ENCODE measurements around the gene FBXO46. TPM values are rescaled to one million over a fixed set of nuclear protein-coding genes. Genes with fewer than 3 reads are reported as not detected.
"Not testable (repeated sequence)": the region's sequence is repeated elsewhere in the genome, so short reads cannot be mapped to it uniquely, and the experiment has no call there.

The FBXO46 gene
- polyA plus RNA-seq, 3 donors: 17.1 to 24.0 (median 18.6) TPM

GRCh38 chr19:45691516-45692186 is 39.0 kb downstream of the FBXO46 start, which contains the start of gene SNRPD2:
SNRPD2 (minus strand) TSS chr19:45691953; CDS start chr19:45691888, 65 bp downstream.
- peak; percentile 95 for DNase-seq

GRCh38 chr19:45687599-45687998 is 43.1 kb downstream of the FBXO46 start:
- no peak for DNase-seq

DNA sequence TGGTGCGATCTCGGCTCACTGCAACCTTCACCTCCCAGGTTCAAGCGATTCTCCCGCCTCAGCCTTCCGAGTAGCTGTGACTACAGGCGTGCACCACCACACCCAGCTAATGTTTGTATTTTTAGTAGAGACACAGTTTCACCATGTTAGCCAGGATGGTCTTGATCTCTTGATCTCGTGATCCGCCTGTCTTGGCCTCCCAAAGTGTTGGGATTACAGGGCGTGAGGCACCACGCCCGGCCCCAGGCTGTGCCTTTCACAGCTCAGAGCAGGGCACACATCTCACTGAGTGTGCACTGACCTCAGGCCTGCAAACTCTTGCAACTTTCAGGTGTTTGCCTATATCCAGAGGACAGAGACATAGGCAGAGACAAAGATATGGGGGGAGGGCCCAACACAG is 45.7 kb downstream of the FBXO46 start:
- not testable (repeated sequence) for DNase-seq

DNA sequence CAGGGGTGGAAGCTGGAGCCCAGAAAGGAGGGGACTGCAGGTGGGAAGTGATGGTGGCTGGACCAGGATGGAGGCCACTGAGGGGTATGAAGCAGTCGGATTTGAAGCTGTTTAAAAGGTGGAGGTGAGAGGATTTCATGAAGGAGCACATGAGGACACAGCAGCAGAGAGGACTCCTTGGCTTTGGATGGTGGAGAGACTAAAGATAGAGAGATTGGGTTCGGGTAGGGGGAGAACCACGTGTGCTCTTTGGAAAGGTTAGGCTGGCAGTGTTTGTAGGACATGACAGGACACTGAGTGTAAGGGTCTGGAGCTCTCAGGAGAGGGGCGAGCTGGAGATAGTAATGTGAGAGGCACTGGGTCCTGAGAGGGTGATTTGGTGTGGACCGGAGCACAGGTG is 47.8 kb downstream of the FBXO46 start:
- DNase-seq: no peak

GRCh38 chr19:45682117-45682516 is 48.6 kb downstream of the FBXO46 start:
- DNase-seq: no peak

DNA sequence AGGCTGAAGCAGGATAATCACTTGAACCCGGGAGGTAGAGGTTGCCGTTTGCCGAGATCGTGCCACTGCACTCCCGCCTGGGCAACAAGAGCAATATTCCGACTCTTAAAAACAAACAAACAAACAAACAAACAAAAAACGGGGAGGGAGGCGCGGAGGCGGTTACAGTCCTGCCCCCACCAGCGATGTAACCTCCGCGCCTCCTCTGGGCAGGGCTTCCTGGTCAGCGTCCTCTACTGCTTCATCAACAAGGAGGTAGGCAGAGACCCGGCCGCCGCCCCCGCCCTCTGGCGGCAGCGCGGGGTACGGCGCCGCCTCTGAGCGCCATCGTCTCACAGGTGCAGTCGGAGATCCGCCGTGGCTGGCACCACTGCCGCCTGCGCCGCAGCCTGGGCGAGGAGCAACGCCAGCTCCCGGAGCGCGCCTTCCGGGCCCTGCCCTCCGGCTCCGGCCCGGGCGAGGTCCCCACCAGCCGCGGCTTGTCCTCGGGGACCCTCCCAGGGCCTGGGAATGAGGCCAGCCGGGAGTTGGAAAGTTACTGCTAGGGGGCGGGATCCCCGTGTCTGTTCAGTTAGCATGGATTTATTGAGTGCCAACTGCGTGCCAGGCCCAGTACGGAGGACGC is 49.2 kb downstream of the FBXO46 start:
- DNase-seq: peak; percentile 77

DNA sequence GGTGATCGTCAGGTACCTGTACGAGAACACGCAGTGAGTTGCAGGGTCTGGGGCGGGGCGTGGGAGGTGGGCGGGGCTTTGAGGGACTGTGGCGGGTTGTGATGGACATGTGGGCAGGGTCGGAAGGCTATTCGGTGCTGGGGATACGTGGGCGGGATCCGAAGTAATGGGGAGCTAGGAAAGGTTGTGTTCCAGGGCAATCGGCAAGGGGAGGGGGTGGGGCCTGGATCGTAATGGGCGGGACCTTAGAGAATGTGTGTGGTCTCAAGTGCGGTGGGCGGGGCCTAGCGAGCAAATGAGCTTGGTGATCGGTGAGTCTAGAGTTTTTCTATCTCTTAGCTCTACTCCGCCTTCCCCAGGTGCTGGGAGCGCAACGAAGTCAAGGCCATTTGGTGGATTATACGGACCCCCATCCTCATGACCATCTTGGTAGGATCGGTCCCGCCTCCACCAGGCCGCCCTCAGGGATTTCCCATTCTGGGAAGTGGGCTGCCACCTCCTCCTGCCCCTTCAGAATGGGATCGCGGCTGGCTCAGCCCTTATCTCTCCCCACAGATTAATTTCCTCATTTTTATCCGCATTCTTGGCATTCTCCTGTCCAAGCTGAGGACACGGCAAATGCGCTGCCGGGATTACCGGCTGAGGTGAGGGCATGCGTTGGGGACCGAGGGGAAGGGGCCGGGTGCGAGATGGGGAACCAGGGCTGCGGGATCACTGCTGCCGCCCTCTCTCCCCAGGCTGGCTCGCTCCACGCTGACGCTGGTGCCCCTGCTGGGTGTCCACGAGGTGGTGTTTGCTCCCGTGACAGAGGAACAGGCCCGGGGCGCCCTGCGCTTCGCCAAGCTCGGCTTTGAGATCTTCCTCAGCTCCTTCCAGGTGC is 53.1 kb downstream of the FBXO46 start:
- DNase-seq: peak; percentile 79

DNA sequence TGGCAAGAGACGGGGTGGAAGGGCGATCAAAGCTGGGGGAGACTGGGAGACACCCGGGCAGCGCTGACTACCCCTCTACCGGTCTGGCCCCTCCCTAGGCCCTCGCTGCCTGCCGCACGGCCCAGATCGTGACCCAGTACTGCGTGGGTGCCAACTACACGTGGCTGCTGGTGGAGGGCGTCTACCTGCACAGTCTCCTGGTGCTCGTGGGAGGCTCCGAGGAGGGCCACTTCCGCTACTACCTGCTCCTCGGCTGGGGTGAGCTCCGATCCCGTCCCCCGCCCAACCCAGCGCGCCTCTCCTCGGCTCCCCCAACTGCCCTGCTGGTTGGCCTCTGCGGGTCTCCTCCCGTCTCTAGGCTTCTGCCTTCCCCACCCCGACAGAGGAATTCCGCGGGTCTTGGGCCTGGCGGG is 53.8 kb downstream of the FBXO46 start:
- no peak for DNase-seq

GRCh38 chr19:45674946-45675345 is 55.8 kb downstream of the FBXO46 start:
- no peak for DNase-seq

DNA sequence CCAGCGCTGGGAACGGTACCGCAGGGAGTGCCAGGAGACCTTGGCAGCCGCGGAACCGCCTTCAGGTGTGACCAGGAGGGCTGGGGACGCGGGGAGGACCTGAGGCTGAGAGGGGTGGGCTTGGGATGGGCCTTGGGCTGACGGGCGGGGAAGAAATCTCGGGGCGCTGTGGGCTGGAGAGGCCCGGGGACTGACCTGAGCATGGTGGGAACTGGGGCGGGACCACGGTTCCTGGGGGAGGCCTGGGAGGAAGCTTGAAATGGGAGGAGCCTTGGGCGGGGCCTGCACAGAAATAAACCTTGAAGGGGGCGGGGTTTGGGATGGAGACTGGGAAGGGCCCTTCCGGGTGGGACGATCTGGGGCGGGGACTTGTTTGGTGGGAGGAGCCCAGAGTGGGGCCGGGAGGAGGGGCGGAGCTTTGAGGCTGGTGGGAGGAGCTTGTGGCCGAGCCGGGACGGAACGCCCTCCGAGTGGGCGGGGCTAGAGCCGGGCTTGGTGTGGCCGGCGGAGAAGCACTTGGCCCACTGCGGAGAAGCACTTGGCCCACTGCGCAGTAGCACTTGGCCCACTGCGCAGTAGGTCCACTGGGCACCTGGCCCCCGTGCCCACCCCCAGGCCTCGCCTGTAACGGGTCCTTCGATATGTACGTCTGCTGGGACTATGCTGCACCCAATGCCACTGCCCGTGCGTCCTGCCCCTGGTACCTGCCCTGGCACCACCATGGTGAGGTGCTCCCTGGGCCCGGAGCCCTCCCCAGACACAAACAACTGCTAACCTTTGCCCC is 59.8 kb downstream of the FBXO46 start:
- DNase-seq: no peak

- DNase-seq: no peak
Measured at GRCh38 chr19:45668342-45668871, 62.3 kb downstream of the FBXO46 start.

DNA sequence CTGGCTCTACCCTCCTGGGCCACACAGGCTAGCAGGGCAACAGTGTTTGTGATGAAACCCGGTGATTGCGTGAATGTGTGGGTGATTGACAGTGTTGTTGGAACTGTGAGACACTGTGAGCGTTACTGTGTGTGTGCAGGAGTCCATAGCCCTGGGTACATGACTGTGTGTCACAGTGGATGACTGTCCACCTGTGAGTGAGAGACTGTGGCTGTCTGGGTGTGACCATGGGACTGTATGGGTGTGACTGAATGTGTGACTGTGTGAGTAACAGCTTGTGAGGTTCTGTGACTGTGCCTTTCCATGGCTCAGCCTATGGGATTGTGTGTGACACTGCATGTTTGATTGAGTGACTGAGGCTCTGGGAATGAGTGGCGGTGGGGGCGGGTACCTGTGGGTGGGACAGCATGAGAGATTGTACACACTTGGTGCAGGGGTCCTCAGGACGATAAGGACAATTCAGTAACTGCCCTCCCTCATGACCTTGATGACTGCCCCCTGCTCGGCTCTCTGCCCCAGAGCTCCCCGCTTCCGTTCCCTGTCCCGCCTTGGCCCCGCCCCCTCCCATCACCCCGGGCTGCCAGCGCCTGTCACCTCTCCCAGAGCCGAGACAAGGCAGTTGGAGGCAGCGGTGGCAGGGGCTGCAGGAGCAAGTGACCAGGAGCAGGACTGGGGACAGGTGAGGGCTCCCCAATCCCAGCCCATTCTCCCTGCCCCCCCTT is 62.9 kb downstream of the FBXO46 start, which contains the start of gene GIPR:
GIPR (plus strand) TSS at position 602 of the 722 bp plus-strand sequence. CDS start 1,300 bp downstream, outside the sequence.
- no peak for DNase-seq

GRCh38 chr19:45664575-45664974 is 66.1 kb downstream of the FBXO46 start:
- DNase-seq: no peak

- no peak for DNase-seq
Measured at GRCh38 chr19:45663800-45664199, 66.9 kb downstream of the FBXO46 start.

- DNase-seq: no peak
Measured at GRCh38 chr19:45660636-45661035, 70.1 kb downstream of the FBXO46 start.

Other genes with a start within 250 kb of the FBXO46 start
- gene RTN2, start 233.8 kb downstream of the FBXO46 start, polyA plus RNA-seq (ENCODE audit: insufficient read length in 3 of 3): 1 to 10 TPM; 5.0 to 8.3 (median 8.2) TPM
- gene PPM1N, start 232.5 kb downstream of the FBXO46 start, polyA plus RNA-seq (ENCODE audit: insufficient read length in 3 of 3): under 1 TPM; 0.13 to 0.68 (median 0.56) TPM
- gene VASP, start 223.4 kb downstream of the FBXO46 start, polyA plus RNA-seq (ENCODE audit: insufficient read length in 3 of 3): 10 to 100 TPM; 44.9 to 48.7 (median 47.1) TPM
- 10 to 100 TPM in 2 of 3 donors, 1 to 10 TPM in 1; 9.9 to 12.6 (median 12.4) TPM for gene OPA3, start 146.1 kb downstream of the FBXO46 start, polyA plus RNA-seq (ENCODE audit: insufficient read length in 3 of 3)
- gene GPR4, start 128.7 kb downstream of the FBXO46 start, polyA plus RNA-seq (ENCODE audit: insufficient read length in 3 of 3): 1 to 10 TPM; 3.7 to 5.6 (median 3.8) TPM
- gene EML2, start 91.5 kb downstream of the FBXO46 start, polyA plus RNA-seq (ENCODE audit: insufficient read length in 3 of 3): 10 to 100 TPM; 19.8 to 25.9 (median 24.9) TPM
- under 1 TPM; 0.48 to 0.81 (median 0.52) TPM for gene GIPR, start 62.7 kb downstream of the FBXO46 start, polyA plus RNA-seq (ENCODE audit: insufficient read length in 3 of 3)
- gene SNRPD2, start 38.9 kb downstream of the FBXO46 start, polyA plus RNA-seq (ENCODE audit: insufficient read length in 3 of 3): 100 to 1,000 TPM; 296 to 376 (median 352) TPM
- 10 to 100 TPM in 2 of 3 donors, 1 to 10 TPM in 1; 9.4 to 10.7 (median 10.1) TPM for gene QPCTL, start 38.2 kb downstream of the FBXO46 start, polyA plus RNA-seq (ENCODE audit: insufficient read length in 3 of 3)
- not detected for gene MEIOSIN, start 2.5 kb upstream of the FBXO46 start, polyA plus RNA-seq (ENCODE audit: insufficient read length in 3 of 3)
- gene SIX5, start 38.4 kb upstream of the FBXO46 start, polyA plus RNA-seq (ENCODE audit: insufficient read length in 3 of 3): 10 to 100 TPM; 22.7 to 33.5 (median 31.4) TPM
- 10 to 100 TPM; 48.6 to 70.8 (median 64.3) TPM for gene DMPK, start 51.6 kb upstream of the FBXO46 start, polyA plus RNA-seq (ENCODE audit: insufficient read length in 3 of 3)
- gene DMWD, start 61.9 kb upstream of the FBXO46 start, polyA plus RNA-seq (ENCODE audit: insufficient read length in 3 of 3): 10 to 100 TPM; 36.1 to 47.1 (median 41.3) TPM
- not detected for gene RSPH6A, start 84.4 kb upstream of the FBXO46 start, polyA plus RNA-seq (ENCODE audit: insufficient read length in 3 of 3)
- 10 to 100 TPM; 60.4 to 72.1 (median 66.5) TPM for gene SYMPK, start 132.3 kb upstream of the FBXO46 start, polyA plus RNA-seq (ENCODE audit: insufficient read length in 3 of 3)
- gene FOXA3, start 133.4 kb upstream of the FBXO46 start, polyA plus RNA-seq (ENCODE audit: insufficient read length in 3 of 3): under 1 TPM; 0.15 to 0.26 (median 0.21) TPM
- 10 to 100 TPM; 20.3 to 32.8 (median 27.2) TPM for gene IRF2BP1, start 155.2 kb upstream of the FBXO46 start, polyA plus RNA-seq (ENCODE audit: insufficient read length in 3 of 3)
- gene MYPOP, start 171.7 kb upstream of the FBXO46 start, polyA plus RNA-seq (ENCODE audit: insufficient read length in 3 of 3): 1 to 10 TPM; 4.9 to 6.5 (median 5.7) TPM
- not detected for gene NANOS2, start 183.9 kb upstream of the FBXO46 start, polyA plus RNA-seq (ENCODE audit: insufficient read length in 3 of 3)
- gene NOVA2, start 243.0 kb upstream of the FBXO46 start, polyA plus RNA-seq (ENCODE audit: insufficient read length in 3 of 3): 1 to 10 TPM; 3.6 to 5.3 (median 4.4) TPM